B cell (primary cell): ENCODE results near the gene H1-8.

Source experiments
- CTCF ChIP-seq: fragments of 200-600 bp; IDR thresholded peaks from one replicate; pipeline ENCODE4 v1.8.0; 2022; ENCODE audit warnings: antibody characterized with exemption, mild to moderate bottlenecking
- EZH2 ChIP-seq: IDR thresholded peaks from 2 replicates; pipeline ENCODE4 v1.6.1; 2012; ENCODE audit warnings: borderline replicate concordance, low read depth, mild to moderate bottlenecking, moderate library complexity, low read length; ENCODE audit not compliant: insufficient read depth, poor library complexity, severe bottlenecking

GRCh38 chr3:129567176-129567705 is 24.3 kb downstream of the H1-8 start:
- TF ChIP-seq CTCF (no peak), EZH2 (no peak)
